Mesenchymal stem cell (in vitro differentiated cells and primary cell): ENCODE measurements around the gene WNT6.

Experiments used
- DNase-seq: peaks from one replicate; pipeline ENCODE4 v3.0.0-alpha.2; 2013
- H2AFZ ChIP-seq: one replicate; pipeline ENCODE4 v1.6.1; 2013; ENCODE audit warnings: low read depth, mild to moderate bottlenecking, control low read depth, inconsistent platforms, low read length, moderate library complexity
- H2AK5ac ChIP-seq: 2 replicates; pipeline ENCODE4 v1.6.1; 2013; ENCODE audit warnings: low read length, moderate library complexity, mild to moderate bottlenecking, inconsistent platforms; ENCODE audit not compliant: severe bottlenecking
- H2BK120ac ChIP-seq: one replicate; pipeline ENCODE4 v1.6.1; 2013; ENCODE audit warnings: low read depth, mild to moderate bottlenecking, inconsistent platforms, low read length, moderate library complexity
- H2BK12ac ChIP-seq, 2 experiments: one replicate each; pipeline ENCODE4 v1.6.1; 2013; ENCODE audit warnings: inconsistent platforms in 2 of 2, low read length in 2 of 2, mild to moderate bottlenecking in 2 of 2, moderate library complexity in 2 of 2, control low read depth in 1 of 2
- H2BK15ac ChIP-seq: one replicate; pipeline ENCODE4 v1.6.1; 2013; ENCODE audit warnings: mild to moderate bottlenecking, low read depth, inconsistent platforms; ENCODE audit not compliant: poor library complexity, severe bottlenecking
- H2BK5ac ChIP-seq: 2 replicates; pipeline ENCODE4 v1.6.1; 2013; ENCODE audit warnings: low read depth, mild to moderate bottlenecking, low read length, control low read depth, inconsistent platforms; ENCODE audit not compliant: poor library complexity, severe bottlenecking
- H3K14ac ChIP-seq, 2 experiments: one replicate each; pipeline ENCODE4 v1.6.1; 2013; ENCODE audit warnings: inconsistent platforms in 2 of 2, low read length in 2 of 2, control low read depth in 1 of 2, mild to moderate bottlenecking in 1 of 2, moderate library complexity in 1 of 2
- H3K18ac ChIP-seq, 2 experiments: one replicate each; pipeline ENCODE4 v1.6.1; 2013; ENCODE audit warnings: inconsistent platforms in 2 of 2, low read length in 2 of 2, control low read depth in 1 of 2, low read depth in 1 of 2, mild to moderate bottlenecking in 1 of 2
- H3K23ac ChIP-seq, 2 experiments: one replicate each; pipeline ENCODE4 v1.6.1; 2013; ENCODE audit warnings: inconsistent platforms in 2 of 2, low read length in 2 of 2, mild to moderate bottlenecking in 2 of 2, moderate library complexity in 2 of 2, control low read depth in 1 of 2
- H3K27ac ChIP-seq: 2 replicates; pipeline ENCODE4 v1.5.1; 2013; ENCODE audit warnings: mild to moderate bottlenecking, moderate library complexity, low read length, control low read depth, inconsistent platforms; ENCODE audit not compliant: poor library complexity, severe bottlenecking
- H3K27me3 ChIP-seq, 2 experiments: 2 replicates each; pipeline versions ENCODE4 v1.6.1 to v1.7.0; 2013; ENCODE audit warnings: low read length in 2 of 2, mild to moderate bottlenecking in 2 of 2, moderate library complexity in 2 of 2, control low read depth in 1 of 2, inconsistent platforms in 1 of 2; ENCODE audit not compliant: control insufficient read depth in 1 of 2, insufficient read depth in 1 of 2
- H3K36me3 ChIP-seq, 2 experiments: 2 replicates each; pipeline versions ENCODE4 v1.6.1 to v1.7.0; 2013; ENCODE audit warnings: low read length in 2 of 2, control low read depth in 1 of 2, inconsistent platforms in 1 of 2, low read depth in 1 of 2, mild to moderate bottlenecking in 1 of 2; ENCODE audit not compliant: insufficient read depth in 2 of 2, control insufficient read depth in 1 of 2
- H3K4ac ChIP-seq, 2 experiments: one replicate each; pipeline ENCODE4 v1.6.1; 2013; ENCODE audit warnings: inconsistent platforms in 2 of 2, low read length in 2 of 2, mild to moderate bottlenecking in 2 of 2, moderate library complexity in 2 of 2, control low read depth in 1 of 2, low read depth in 1 of 2
- H3K4me1 ChIP-seq: 2 replicates; pipeline ENCODE4 v1.6.1; 2013; ENCODE audit warnings: low read depth, low read length, control low read depth; ENCODE audit not compliant: control insufficient read depth, insufficient read depth
- H3K4me2 ChIP-seq: 2 replicates; pipeline ENCODE4 v1.6.1; 2013; ENCODE audit warnings: low read length, mild to moderate bottlenecking, inconsistent platforms; ENCODE audit not compliant: poor library complexity, severe bottlenecking
- H3K4me3 ChIP-seq, 2 experiments: 2 replicates each; pipeline versions ENCODE4 v1.5.1 to v1.7.0; 2013; ENCODE audit warnings: low read length in 2 of 2, mild to moderate bottlenecking in 2 of 2, control low read depth in 1 of 2, low read depth in 1 of 2; ENCODE audit not compliant: insufficient read depth in 1 of 2
- H3K79me1 ChIP-seq: replicated peaks from 2 replicates; pipeline ENCODE4 v1.6.1; 2013; ENCODE audit warnings: mild to moderate bottlenecking, control low read depth, low read length, inconsistent platforms; ENCODE audit not compliant: poor library complexity, severe bottlenecking
- H3K9ac ChIP-seq: 2 replicates; pipeline ENCODE4 v1.7.0; 2013; ENCODE audit warnings: mild to moderate bottlenecking, low read length, moderate library complexity
- H3K9me3 ChIP-seq: 2 replicates; pipeline ENCODE4 v1.7.0; 2013; ENCODE audit warnings: mild to moderate bottlenecking, low read length; ENCODE audit not compliant: control insufficient read depth
- H4K8ac ChIP-seq: one replicate; pipeline ENCODE4 v1.6.1; 2013; ENCODE audit warnings: inconsistent platforms, mild to moderate bottlenecking, low read length, moderate library complexity
- H4K91ac ChIP-seq: one replicate; pipeline ENCODE4 v1.6.1; 2013; ENCODE audit warnings: mild to moderate bottlenecking, low read length, inconsistent platforms
- WGBS: methylation state at CpG from one replicate; pipeline ENCODE4 v1.1.7; 2013; ENCODE audit warnings: mixed read lengths; 5-methylcytosine and 5-hydroxymethylcytosine counted together

WNT6 gene

DNA sequence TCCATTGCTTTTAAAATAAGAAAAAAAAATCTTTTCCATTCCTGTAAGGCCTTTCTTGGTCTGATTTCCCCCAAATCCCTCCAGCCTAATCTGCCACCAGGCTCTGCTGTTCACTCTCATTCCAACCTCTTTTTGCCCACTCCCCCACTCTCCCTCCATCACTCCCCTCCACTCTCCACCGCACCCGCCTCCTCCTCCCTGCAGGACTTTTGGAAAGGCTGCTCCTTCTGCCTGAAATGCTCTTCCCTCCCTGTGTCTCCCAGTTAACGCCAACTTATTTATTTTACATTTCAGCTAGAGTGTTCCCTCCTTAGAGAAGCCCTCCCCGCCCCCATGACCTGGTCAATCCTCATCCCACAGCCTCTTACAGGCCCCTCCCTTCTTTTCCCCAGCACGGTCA, 4.7 kb upstream of the WNT6 start:
- no peak overlapping the region for H3K4me2 ChIP-seq
- no peak overlapping the region for H2AFZ ChIP-seq
- H2BK15ac ChIP-seq = no peak overlapping the region
- no peak overlapping the region for H4K8ac ChIP-seq
- H3K36me3 ChIP-seq = no peaks in the 10 kb centered on the region
- H2AK5ac ChIP-seq = no peak overlapping the region
- no peak overlapping the region for H2BK12ac ChIP-seq
- H3K4me3 ChIP-seq = no peak overlapping the region
- H3K27me3 ChIP-seq = peaks cover 75 to 82% of the 10 kb centered on the region in 2 experiments
- no peaks in the 10 kb centered on the region for H3K79me1 ChIP-seq
- H3K27ac ChIP-seq = no peak overlapping the region
- no peak overlapping the region for H3K23ac ChIP-seq
- H3K14ac ChIP-seq = no peak overlapping the region
- H4K91ac ChIP-seq = no peak overlapping the region
- no peak overlapping the region for H3K9ac ChIP-seq
- no peak overlapping the region for H2BK120ac ChIP-seq
- DNase-seq = no peak
- no peaks in the 10 kb centered on the region for H3K9me3 ChIP-seq
- no peak overlapping the region for H2BK5ac ChIP-seq
- no peak overlapping the region for H3K4ac ChIP-seq
- H3K18ac ChIP-seq = no peak overlapping the region
- peaks cover 16% of the 10 kb centered on the region for H3K4me1 ChIP-seq
- 32% methylated on average over 4 of the region's 5 CpGs for WGBS

DNA sequence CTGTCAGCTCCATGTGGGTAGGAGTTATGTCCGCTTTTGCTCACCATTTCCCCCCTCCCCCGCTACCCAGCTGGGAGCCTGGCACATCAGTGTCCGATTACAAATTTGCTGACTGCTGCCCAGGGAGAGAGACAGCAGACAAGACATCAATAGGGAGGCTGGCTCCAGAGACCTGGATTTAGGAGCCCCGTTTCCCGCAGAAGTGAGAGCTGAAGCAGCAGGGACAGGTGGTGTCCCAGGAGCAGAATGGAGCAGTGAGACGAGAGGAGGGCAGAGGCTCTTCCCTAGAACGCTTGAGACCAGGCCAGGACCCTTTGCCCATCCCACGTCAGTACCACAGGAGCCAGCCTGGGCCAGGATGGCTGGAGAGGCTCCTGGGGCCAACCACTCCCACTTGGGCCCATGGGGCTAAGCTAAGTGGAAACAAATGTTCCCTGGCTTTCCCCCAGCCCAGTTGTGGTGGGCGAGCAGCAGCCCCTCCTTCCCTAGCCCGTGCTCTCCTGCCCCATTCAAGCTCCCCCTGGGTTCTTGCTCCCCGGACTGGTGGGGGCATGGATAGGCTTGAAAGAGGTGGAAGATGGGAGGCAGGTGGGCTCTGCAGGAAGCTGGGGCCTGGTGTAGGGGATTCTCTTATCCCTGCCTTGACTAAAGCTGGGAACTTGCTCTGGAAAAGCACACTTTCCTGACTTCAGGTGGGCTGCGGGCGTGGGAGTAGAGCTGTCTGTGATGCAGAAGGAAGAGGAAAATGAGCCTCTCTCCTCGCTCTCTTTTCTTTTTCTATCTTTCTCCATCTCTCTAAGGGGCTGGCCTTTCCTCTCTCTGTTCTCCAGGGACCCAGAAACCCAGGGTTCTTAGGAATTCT, 4.1 kb upstream of the WNT6 start:
- no peak overlapping the region for H3K4me3 ChIP-seq
- 40% methylated on average over 12 of the region's 14 CpGs for WGBS
- H3K9ac ChIP-seq = no peak overlapping the region
- DNase-seq = no peak
- H2AFZ ChIP-seq = no peak overlapping the region
- H3K23ac ChIP-seq = no peak overlapping the region
- no peak overlapping the region for H2BK120ac ChIP-seq
- no peak overlapping the region for H3K14ac ChIP-seq
- no peaks in the 10 kb centered on the region for H3K36me3 ChIP-seq
- peaks cover 20% of the 10 kb centered on the region for H3K4me1 ChIP-seq
- H4K91ac ChIP-seq = no peak overlapping the region
- H3K4me2 ChIP-seq = no peak overlapping the region
- no peaks in the 10 kb centered on the region for H3K79me1 ChIP-seq
- H4K8ac ChIP-seq = no peak overlapping the region
- H3K18ac ChIP-seq = no peak overlapping the region
- H2BK15ac ChIP-seq = no peak overlapping the region
- no peaks in the 10 kb centered on the region for H3K9me3 ChIP-seq
- no peak overlapping the region for H3K4ac ChIP-seq
- no peak overlapping the region for H2AK5ac ChIP-seq
- no peak overlapping the region for H2BK5ac ChIP-seq
- H3K27me3 ChIP-seq = peaks cover 81 to 84% of the 10 kb centered on the region in 2 experiments
- H2BK12ac ChIP-seq = no peak overlapping the region
- no peak overlapping the region for H3K27ac ChIP-seq

DNA sequence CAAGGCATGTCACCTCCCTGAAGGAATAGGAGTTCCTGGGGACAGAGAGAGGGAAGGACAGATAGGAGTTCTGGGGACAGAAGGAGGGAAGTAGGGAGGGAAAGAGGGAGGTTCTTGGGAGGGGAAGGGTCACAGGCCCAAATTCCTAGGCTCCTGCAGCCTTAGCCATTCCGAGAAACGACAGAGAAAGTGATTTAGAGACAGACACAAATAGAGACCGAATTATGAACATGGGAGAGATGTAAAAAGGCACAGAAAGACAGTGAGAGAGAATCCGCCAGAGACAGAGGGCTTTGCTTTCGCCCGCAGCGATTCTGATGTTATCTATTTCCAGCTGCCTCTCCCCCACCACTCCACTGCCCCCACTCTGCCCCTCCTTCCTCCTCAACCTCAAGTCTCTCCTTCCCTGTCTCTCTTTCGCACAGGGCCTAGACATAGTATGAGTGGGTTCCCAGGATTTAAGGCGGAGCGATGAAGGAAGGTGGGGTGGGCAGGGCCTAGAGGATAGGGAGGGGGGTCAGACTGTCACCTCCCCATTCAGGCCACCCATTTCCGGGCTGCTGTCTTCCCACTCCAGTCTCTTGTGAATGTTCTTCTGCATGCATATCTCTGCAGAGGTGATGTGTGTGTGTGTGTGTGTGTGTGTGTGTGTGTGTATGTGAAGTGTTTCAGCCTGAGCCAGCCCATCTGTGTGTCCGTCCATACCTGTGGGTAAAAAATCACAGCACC, 3.3 kb upstream of the WNT6 start:
- Histone ChIP-seq H4K8ac (no peak overlapping the region), H2AK5ac (no peak overlapping the region), H2AFZ (no peak overlapping the region), H3K23ac (no peak overlapping the region), H4K91ac (no peak overlapping the region), H3K4ac (no peak overlapping the region), H2BK120ac (no peak overlapping the region), H3K4me1 (peaks cover 25% of the 10 kb centered on the region), H2BK12ac (no peak overlapping the region), H3K4me2 (no peak overlapping the region), H3K36me3 (no peaks in the 10 kb centered on the region), H3K79me1 (no peaks in the 10 kb centered on the region), H2BK5ac (no peak overlapping the region), H3K27me3 (peaks cover 82 to 84% of the 10 kb centered on the region in 2 experiments), H3K27ac (no peak overlapping the region), H3K9me3 (no peaks in the 10 kb centered on the region), H3K18ac (no peak overlapping the region), H3K4me3 (no peak overlapping the region), H3K14ac (no peak overlapping the region), H2BK15ac (no peak overlapping the region), H3K9ac (no peak overlapping the region)
- WGBS = 17% methylated on average over 9 of the region's 12 CpGs
- no peak for DNase-seq

- no peak overlapping the region for H3K27ac ChIP-seq
- no peaks in the 10 kb centered on the region for H3K9me3 ChIP-seq
These were observed 2.7 kb upstream of the WNT6 start for GRCh38 chr2:218856896-218857243.

More at GRCh38 chr2:218856896-218857243, 2.7 kb upstream of the WNT6 start:
- H2BK5ac ChIP-seq = no peak overlapping the region
- no peak overlapping the region for H2BK12ac ChIP-seq
- no peak overlapping the region for H3K4me2 ChIP-seq
- H4K8ac ChIP-seq = no peak overlapping the region
- no peak overlapping the region for H3K9ac ChIP-seq
- H3K36me3 ChIP-seq = no peaks in the 10 kb centered on the region
- H3K14ac ChIP-seq = no peak overlapping the region
- no peak overlapping the region for H3K4me3 ChIP-seq
- no peak overlapping the region for H3K18ac ChIP-seq
- H2BK120ac ChIP-seq = no peak overlapping the region
- no CpG with 5 or more reads among the region's 1 CpG for WGBS
- no peak overlapping the region for H3K4ac ChIP-seq
- no peak for DNase-seq
- H2AK5ac ChIP-seq = no peak overlapping the region
- H3K27me3 ChIP-seq = peaks cover 84 to 88% of the 10 kb centered on the region in 2 experiments
- H4K91ac ChIP-seq = no peak overlapping the region
- no peak overlapping the region for H2BK15ac ChIP-seq
- H3K23ac ChIP-seq = no peak overlapping the region
- peaks cover 25% of the 10 kb centered on the region for H3K4me1 ChIP-seq
- H3K79me1 ChIP-seq = no peaks in the 10 kb centered on the region
- no peak overlapping the region for H2AFZ ChIP-seq
